K562 (cell line): ENCODE results near the gene DLAT. TPM values are rescaled to one million over a fixed set of nuclear protein-coding genes. Genes with fewer than 3 reads are reported as not detected.
A peak's percentile ranks its signal among the peaks of the same experiment; 100 is the strongest.

Source experiments
- ATF7 ChIP-seq: fragments of 450-650 bp; IDR thresholded peaks from 2 replicates; pipeline ENCODE4 v1.7.1; 2014; ENCODE audit warnings: mild to moderate bottlenecking, moderate library complexity
- CHD2 ChIP-seq: IDR thresholded peaks from 2 replicates; pipeline ENCODE4 v1.6.1; 2011; ENCODE audit warnings: low read depth, low read length
- DIDO1 ChIP-seq: fragments of 450-650 bp; IDR thresholded peaks from 2 replicates; pipeline ENCODE4 v1.6.1; 2016; ENCODE audit warnings: low read depth, missing biosample characterization, missing genetic modification characterization
- EHMT2 ChIP-seq: fragments of 450-650 bp; IDR thresholded peaks from 2 replicates; pipeline ENCODE4 v1.6.1; 2018; ENCODE audit warnings: antibody characterized with exemption
- ELF2 ChIP-seq: fragments of 250-450 bp; sonication (Bioruptor Pico); IDR thresholded peaks from 2 replicates; pipeline ENCODE4 v1.5.0; 2021; ENCODE audit warnings: mild to moderate bottlenecking
- FOXA3 ChIP-seq, 2 experiments: fragments of 450-650 bp in 1 of 2; sonication (generic) in 1 of 2; formaldehyde crosslinking; IDR thresholded peaks in 1 of 2; conservative IDR thresholded peaks in 1 of 2; 2 replicates each; pipeline versions ENCODE4 v1.4.0 to v1.8.0; 2020 to 2022; ENCODE audit warnings: mild to moderate bottlenecking in 2 of 2, missing genetic modification reagents in 1 of 2
- HCFC1 ChIP-seq: IDR thresholded peaks from 2 replicates; pipeline ENCODE4 v1.6.1; 2012; ENCODE audit warnings: low read depth, low read length, improper control_type of control experiment
- HDAC1 ChIP-seq, 2 experiments: fragments of 450-650 bp; IDR thresholded peaks; 2 replicates each; pipeline ENCODE4 v1.6.1; 2016 to 2017; ENCODE audit warnings: inconsistent platforms in 1 of 2, mild to moderate bottlenecking in 1 of 2, moderate library complexity in 1 of 2
- JUND ChIP-seq, 2 experiments: IDR thresholded peaks; 2 replicates in 1 of 2; 3 replicates in 1 of 2; pipeline ENCODE4 v1.6.1; 2011; ENCODE audit warnings: borderline replicate concordance in 2 of 2, low read depth in 2 of 2, low read length in 2 of 2, improper control_type of control experiment in 1 of 2, missing biosample characterization in 1 of 2, missing genetic modification characterization in 1 of 2, missing genetic modification reagents in 1 of 2
- KAT7 ChIP-seq: sonication (generic); formaldehyde crosslinking; IDR thresholded peaks from 2 replicates; pipeline ENCODE4 v1.8.0; 2022; ENCODE audit warnings: missing genetic modification reagents, mild to moderate bottlenecking, borderline replicate concordance
- MAZ ChIP-seq, 2 experiments: fragments of 450-650 bp in 1 of 2; sonication (generic) in 1 of 2; formaldehyde crosslinking; IDR thresholded peaks in 1 of 2; conservative IDR thresholded peaks in 1 of 2; 2 replicates each; pipeline versions ENCODE4 v1.4.0 to v1.5.0; 2020; ENCODE audit warnings: mild to moderate bottlenecking in 1 of 2, missing genetic modification reagents in 1 of 2
- MTA2 ChIP-seq: fragments of 450-650 bp; IDR thresholded peaks from 2 replicates; pipeline ENCODE4 v1.6.1; 2016; ENCODE audit warnings: low read depth
- NR2F6 ChIP-seq: fragments of 450-650 bp; formaldehyde crosslinking; IDR thresholded peaks from 2 replicates; pipeline ENCODE4 v1.4.0; 2020; ENCODE audit warnings: mild to moderate bottlenecking
- PHF20 ChIP-seq: fragments of 450-650 bp; IDR thresholded peaks from 2 replicates; pipeline ENCODE4 v1.6.1; 2018; ENCODE audit not compliant: partially characterized antibody
- RNF2 ChIP-seq: sonication (generic); IDR thresholded peaks from 2 replicates; pipeline ENCODE4 v1.6.1; 2016
- TRIM24 ChIP-seq, 2 experiments: fragments of 450-650 bp; IDR thresholded peaks; 2 replicates each; pipeline ENCODE4 v1.6.1; 2016
- YY1 ChIP-seq, 3 experiments: IDR thresholded peaks; 2 replicates each; pipeline ENCODE4 v1.6.1; 2011; ENCODE audit warnings: low read length in 2 of 3, mild to moderate bottlenecking in 2 of 3, moderate library complexity in 2 of 3, borderline replicate concordance in 1 of 3, control low read depth in 1 of 3, low read depth in 1 of 3; ENCODE audit not compliant: insufficient read depth in 3 of 3, insufficient replicate concordance in 2 of 3, control insufficient read depth in 1 of 3, insufficient read length in 1 of 3; ENCODE audit errors: extremely low read depth in 1 of 3
- ZEB2 ChIP-seq: fragments of 450-650 bp; IDR thresholded peaks from 2 replicates; pipeline ENCODE4 v1.6.1; 2016
- ZFX ChIP-seq: sonication (generic); formaldehyde crosslinking; IDR thresholded peaks from 2 replicates; pipeline ENCODE4 v1.8.0; 2022; ENCODE audit warnings: mild to moderate bottlenecking, missing genetic modification reagents, moderate library complexity
- polyA plus RNA-seq, 8 experiments: library from polyadenylated mRNA; depleted of rRNA in 4 of 8; stranded (reverse) in 5 of 8; unstranded in 3 of 8; fragments of >200 nt; fragmentation: Nextera tagmentation in 2 of 8; fragmentation: Illumina TruSeq in 1 of 8; extraction: Ambion mirVana in 2 of 8; extraction: Trizol in 1 of 8; gene quantifications; 2 replicates each; pipeline versions ENCODE4 v1.2.1 to v1.2.3, GENCODE V29; 2011 to 2014; ENCODE audit warnings: inconsistent platforms in 1 of 8, missing spikeins in 1 of 8
- total RNA-seq, 7 experiments: library from RNA; depleted of rRNA in 6 of 7; stranded (reverse); fragments of >200 nt in 6 of 7; fragmentation: Illumina TruSeq in 2 of 7; extraction: Trizol in 2 of 7; gene quantifications; 2 replicates each; pipeline versions ENCODE4 v1.2.1 to v1.2.3, GENCODE V29; 2011 to 2021; ENCODE audit warnings: low replicate concordance in 1 of 7
- TF ChIP-seq, protein P1 (sequence below): fragments of 250-450 bp; sonication (Bioruptor Pico); IDR thresholded peaks from 2 replicates; pipeline ENCODE4 v1.5.1; 2021; ENCODE audit warnings: mild to moderate bottlenecking
- TF ChIP-seq, protein P2 (sequence below): sonication (generic); IDR thresholded peaks from 2 replicates; pipeline ENCODE4 v1.6.1; 2016
- TF ChIP-seq, protein P3 (sequence below): fragments of 250-450 bp; sonication (Bioruptor Pico); IDR thresholded peaks from 2 replicates; pipeline ENCODE4 v1.5.0; 2021

Gene DLAT
- total and polyA plus RNA-seq, 9 of the 15 experiments (the other 6 are each of a cell fraction or from before 2014, with no cell fraction given), result 41.7 to 152 (median 105) TPM

DNA sequence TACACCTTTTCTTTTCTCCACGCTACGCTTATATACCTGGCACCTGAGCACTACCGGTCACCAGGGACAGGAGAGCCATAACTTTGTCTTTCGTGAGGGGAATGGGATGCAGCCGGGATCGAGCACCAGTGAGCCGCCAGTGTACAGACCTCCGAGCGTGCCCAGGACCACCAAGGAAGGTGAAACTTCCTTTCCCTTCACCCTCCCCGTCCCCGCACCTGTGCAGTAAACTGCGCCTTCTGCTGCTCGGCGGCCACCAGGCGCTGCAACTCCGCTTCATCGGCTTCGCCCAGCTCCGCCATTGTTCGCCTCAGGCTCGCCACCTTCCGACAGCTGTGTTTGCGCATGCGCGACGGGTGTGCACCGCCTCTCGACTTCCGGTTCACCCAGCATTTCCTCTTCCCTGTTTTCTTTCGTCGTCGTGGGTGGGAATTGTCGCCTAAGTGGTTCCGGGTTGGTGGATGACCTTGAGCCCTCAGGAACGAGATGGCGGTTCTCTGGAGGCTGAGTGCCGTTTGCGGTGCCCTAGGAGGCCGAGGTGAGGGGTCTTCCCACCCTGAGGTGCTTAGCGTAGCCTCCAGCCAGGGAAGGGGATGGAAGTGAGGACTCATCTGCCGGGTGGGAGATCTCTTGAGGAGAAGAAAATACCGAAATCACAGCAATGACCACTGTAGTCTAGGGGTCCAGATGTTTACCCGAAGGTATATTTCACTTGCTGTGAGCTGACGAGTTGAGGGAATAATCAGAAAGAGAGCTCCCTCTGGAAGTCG is 61.4 kb downstream of the DLAT start, which contains the start of the genes SDHD and TIMM8B (continued):
- TF ChIP-seq PHF20, result peak; percentile 95
- peak; percentile 81 for TF ChIP-seq ELF2 (CRISPR knock-in tag)
- TF ChIP-seq ZFX (CRISPR knock-in tag), result peak; percentile 60; the same call in 1 of the 2 replicates
- no peak for TF ChIP-seq NR2F6
- peak; percentile 84 to 97 (median 94) for TF ChIP-seq YY1 (IDR thresholded peaks at IDR 0.05; ENCODE audit: borderline replicate concordance in 1 of 3, control insufficient read depth in 1 of 3, extremely low read depth in 1 of 3, insufficient read depth in 3 of 3, insufficient read length in 1 of 3, insufficient replicate concordance in 2 of 3, low read depth in 1 of 3, low read length in 2 of 3)
- peak; percentile 36 to 38; a peak in 2 of 4 replicates for TF ChIP-seq MAZ (CRISPR knock-in tag; conservative IDR thresholded peaks at IDR 0.05 in 1 of 2, IDR thresholded peaks at IDR 0.05 in 1 of 2)
- peak; percentile 68 for TF ChIP-seq ATF7
- TF ChIP-seq, protein P1, sequence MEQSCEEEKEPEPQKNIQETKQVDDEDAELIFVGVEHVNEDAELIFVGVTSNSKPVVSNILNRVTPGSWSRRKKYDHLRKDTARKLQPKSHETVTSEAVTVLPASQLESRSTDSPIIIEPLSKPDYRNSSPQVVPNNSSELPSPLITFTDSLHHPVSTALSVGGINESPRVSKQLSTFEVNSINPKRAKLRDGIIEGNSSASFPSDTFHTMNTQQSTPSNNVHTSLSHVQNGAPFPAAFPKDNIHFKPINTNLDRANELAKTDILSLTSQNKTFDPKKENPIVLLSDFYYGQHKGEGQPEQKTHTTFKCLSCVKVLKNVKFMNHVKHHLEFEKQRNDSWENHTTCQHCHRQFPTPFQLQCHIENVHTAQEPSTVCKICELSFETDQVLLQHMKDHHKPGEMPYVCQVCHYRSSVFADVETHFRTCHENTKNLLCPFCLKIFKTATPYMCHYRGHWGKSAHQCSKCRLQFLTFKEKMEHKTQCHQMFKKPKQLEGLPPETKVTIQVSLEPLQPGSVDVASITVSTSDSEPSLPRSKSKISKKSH, result no peak
- TF ChIP-seq HDAC1 (IDR thresholded peaks at IDR 0.05), result peak in 1 of 2 experiments; percentile 60; a peak in 2 of 4 replicates
- TF ChIP-seq JUND (IDR thresholded peaks at IDR 0.05; ENCODE audit: borderline replicate concordance, low read depth, low read length), result peak; percentile 62
- TF ChIP-seq JUND (tag; IDR thresholded peaks at IDR 0.05; ENCODE audit: borderline replicate concordance, low read depth, low read length), result no peak; the same call in 1 of the 3 replicates
- peak; percentile 78; the same call in 1 of the 2 replicates for TF ChIP-seq RNF2
- TF ChIP-seq, protein P2, sequence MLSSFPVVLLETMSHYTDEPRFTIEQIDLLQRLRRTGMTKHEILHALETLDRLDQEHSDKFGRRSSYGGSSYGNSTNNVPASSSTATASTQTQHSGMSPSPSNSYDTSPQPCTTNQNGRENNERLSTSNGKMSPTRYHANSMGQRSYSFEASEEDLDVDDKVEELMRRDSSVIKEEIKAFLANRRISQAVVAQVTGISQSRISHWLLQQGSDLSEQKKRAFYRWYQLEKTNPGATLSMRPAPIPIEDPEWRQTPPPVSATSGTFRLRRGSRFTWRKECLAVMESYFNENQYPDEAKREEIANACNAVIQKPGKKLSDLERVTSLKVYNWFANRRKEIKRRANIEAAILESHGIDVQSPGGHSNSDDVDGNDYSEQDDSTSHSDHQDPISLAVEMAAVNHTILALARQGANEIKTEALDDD, result no peak; the same call in 1 of the 2 replicates
- TF ChIP-seq, protein P3, sequence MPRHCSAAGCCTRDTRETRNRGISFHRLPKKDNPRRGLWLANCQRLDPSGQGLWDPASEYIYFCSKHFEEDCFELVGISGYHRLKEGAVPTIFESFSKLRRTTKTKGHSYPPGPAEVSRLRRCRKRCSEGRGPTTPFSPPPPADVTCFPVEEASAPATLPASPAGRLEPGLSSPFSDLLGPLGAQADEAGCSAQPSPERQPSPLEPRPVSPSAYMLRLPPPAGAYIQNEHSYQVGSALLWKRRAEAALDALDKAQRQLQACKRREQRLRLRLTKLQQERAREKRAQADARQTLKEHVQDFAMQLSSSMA (CRISPR knock-in tag), result no peak
- TF ChIP-seq FOXA3 (CRISPR knock-in tag; conservative IDR thresholded peaks at IDR 0.05 in 1 of 2, IDR thresholded peaks at IDR 0.05 in 1 of 2), result 0 out of 4 replicates have a peak, but pooled peaks of 1 of the 2 experiments have one; percentile 36
- peak; percentile 75 for TF ChIP-seq DIDO1 (tag)
- peak; percentile 51; the same call in 1 of the 2 replicates for TF ChIP-seq ZEB2
- TF ChIP-seq CHD2, result peak; percentile 4; the same call in 1 of the 2 replicates
- peak in 1 of 2 experiments; percentile 25; a peak in 1 of 4 replicates for TF ChIP-seq TRIM24 (IDR thresholded peaks at IDR 0.05)
- peak; percentile 21; the same call in 1 of the 2 replicates for TF ChIP-seq KAT7 (CRISPR knock-in tag)
- peak; percentile 75; the same call in 1 of the 2 replicates for TF ChIP-seq EHMT2
- peak; percentile 85 for TF ChIP-seq MTA2
- peak; percentile 79 for TF ChIP-seq HCFC1
